ENCODE measurements around the gene PIEZO2. TPM values are rescaled to one million over a fixed set of nuclear protein-coding genes. Genes with fewer than 3 reads are reported as not detected.

Gene PIEZO2
- total and polyA plus RNA-seq, 2 of the 8 experiments (the other 6 are each of a cell fraction or from before 2014, with no cell fraction given): 4.7 to 16.5 TPM

GRCh38 chr18:11077548-11078187 is 71.7 kb downstream of the PIEZO2 start (continued):
- TF ChIP-seq TAF7 (optimal IDR thresholded peaks at IDR 0.05; ENCODE audit: borderline replicate concordance, low read depth, low read length): no peak
- no peak for TF ChIP-seq CHD2 (IDR thresholded peaks at IDR 0.05; ENCODE audit: low read length)
- no peak for TF ChIP-seq SP2 (IDR thresholded peaks at IDR 0.05; ENCODE audit: low read length)
